HG02678 (cell line): ENCODE data around the gene EIF3F.

ENCODE experiments used
- ATAC-seq: cut with Tn5 transposase; IDR thresholded peaks from one replicate; pipeline ENCODE4 v1.9.1; 2021; ENCODE audit warnings: mild to moderate bottlenecking, moderate library complexity; ENCODE audit not compliant: unreplicated experiment

The EIF3F gene

DNA sequence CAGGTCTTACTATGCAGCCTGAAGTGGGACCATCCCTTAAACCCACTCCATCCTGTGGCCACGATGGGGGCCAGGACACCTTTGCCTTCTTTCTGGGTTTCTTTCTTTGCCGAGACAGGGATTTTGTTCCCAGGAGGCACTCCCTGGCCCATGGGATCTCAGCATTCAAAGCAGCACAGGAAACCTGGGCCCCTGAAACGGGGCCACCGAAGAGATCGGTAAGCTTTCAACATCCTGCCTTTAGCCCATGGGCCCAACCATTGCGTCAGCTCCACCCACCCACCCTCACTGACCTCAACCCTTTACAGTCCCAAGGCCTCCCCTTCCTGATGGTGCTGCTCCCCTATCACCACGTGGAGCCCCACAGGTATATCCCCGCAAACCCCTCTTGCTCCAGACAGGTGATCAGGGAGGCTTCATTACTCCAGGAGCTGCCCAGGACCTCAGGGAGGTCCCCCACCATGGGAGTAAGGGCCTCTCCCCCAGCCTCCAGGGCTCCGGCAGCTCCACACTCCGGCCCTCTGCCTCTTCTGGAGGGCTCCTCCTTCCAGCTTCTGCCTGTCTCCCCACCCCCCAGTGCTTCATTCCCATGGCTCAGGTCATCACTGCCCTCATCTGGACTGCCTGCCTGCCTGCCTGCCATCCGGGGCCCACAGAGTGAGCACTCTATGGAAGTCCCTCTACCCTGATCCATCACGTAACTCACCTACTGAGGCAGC is 51.8 kb downstream of the EIF3F start:
- ATAC-seq: no peak

DNA sequence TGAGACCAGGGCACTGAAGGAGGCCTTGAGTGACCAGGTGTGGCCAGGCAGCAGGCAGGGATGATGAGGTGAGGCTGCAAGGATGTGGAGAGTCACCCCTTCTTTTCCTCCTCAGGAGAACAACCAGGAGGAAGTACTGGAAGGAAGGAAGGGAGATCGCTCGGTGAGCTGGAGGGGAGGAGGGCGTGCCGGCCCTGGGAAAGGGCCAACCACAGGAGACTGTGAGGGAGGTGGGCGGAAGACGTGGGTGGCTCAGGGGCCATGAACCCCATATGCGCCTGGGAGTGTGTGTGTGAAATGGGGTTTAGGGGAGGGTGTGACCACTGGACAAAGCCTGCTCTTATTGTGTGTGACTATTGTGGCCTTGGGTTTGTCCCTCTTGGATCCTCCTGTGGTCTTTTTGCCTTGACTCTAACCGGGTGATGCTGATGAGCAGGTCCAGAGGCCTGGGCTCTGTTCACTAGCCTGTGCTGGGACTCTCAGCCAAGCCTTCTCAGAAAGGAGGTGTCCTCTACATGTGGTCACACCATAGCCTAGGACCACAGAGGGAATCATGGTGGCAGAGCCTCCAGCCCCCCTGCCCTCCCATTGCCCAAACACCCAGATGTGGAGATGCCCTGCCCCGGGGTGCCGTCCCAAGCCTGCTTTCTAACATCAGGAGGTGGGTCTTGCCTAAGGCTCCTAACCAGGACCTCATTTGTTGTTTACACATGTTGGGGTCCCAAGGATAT is 52.6 kb downstream of the EIF3F start:
- ATAC-seq: no peak

DNA sequence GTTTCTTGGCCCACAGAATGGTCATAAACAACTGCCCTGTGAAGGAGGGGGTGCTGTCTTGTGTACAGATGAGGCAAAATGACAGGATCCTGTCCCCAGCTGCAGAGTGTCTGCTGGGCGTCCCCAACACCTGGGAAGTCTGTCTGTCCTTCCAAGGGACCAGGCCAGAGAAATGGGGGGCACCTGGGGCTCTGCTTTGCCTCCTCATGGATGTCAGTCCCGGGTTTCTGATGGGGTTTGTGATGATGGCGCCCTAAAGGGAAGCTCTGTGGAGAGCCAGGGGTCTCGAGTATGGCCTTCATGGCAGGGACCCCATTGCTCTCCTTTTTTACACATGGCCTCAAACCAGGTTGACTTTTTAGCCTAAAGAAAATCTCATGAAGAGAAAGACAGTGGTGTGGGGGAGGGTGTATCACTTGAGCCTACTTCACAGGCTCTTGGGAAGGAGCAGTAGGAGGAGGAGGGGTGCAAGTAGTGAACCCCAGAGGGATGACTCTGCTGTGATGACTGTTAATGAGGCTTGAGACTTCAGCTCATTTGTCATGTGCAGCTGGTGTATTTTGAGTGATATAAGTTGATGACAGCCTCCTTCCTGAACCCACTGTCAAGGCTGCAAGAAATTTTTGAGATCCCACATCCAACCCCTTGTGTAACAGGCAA is 53.3 kb downstream of the EIF3F start:
- ATAC-seq: no peak

GRCh38 chr11:8040921-8041285 is 53.8 kb downstream of the EIF3F start:
- ATAC-seq: no peak

- ATAC-seq: no peak
Measured at GRCh38 chr11:8041576-8041975, 54.4 kb downstream of the EIF3F start.

GRCh38 chr11:8043756-8044155 is 56.6 kb downstream of the EIF3F start:
- ATAC-seq: no peak

- no peak for ATAC-seq
Measured at GRCh38 chr11:8045839-8046238, 58.7 kb downstream of the EIF3F start.

DNA sequence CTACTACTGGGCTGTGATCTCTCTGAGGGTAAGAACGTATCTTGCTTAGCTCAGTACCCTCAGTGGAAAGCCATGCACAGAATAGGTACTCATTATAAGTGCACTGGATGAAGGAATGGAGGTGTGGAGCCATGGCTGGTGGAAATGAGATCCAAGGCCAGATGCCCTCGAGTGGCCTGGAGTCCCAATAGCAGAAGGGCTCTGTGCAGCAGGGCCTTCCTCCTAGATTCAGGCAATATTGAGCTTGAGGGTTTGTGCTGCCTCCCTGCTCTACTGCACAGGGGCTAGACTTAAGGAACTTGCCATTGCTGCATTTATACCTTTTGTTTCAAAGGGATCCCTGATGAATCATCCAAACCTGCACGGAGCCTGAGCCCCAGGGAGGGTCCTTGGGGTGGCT is 60.2 kb downstream of the EIF3F start:
- ATAC-seq: no peak

DNA sequence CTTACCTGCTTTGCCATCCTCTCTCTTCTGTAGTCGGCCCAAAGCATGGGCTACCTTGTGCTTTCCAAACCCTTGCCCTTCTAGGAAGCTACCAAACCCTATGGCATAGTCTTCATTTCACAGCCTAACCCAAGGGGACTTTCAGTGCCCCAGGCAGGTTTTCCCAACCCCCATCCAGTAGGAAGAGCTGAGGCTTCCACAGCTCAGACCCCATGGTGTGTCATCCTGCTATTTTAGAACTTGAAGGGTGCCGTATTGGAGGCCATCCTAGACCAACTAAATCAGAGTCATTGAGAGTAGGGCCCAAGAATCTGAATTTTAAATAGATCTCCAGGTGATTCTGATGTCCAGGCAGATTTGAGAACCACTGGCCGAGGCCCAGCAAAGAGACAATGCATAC is 61.9 kb downstream of the EIF3F start:
- no peak for ATAC-seq
